ENCODE measurements around the gene RGCC.
"Not testable (repeated sequence)": the region's sequence is repeated elsewhere in the genome, so short reads cannot be mapped to it uniquely, and the experiment has no call there.

RGCC gene

GRCh38 chr13:41504657-41505056, 47.3 kb downstream of the RGCC start:
- H3K27ac ChIP-seq (ENCODE audit: low read length, poor library complexity, severe bottlenecking); H3K36me3 ChIP-seq (ENCODE audit: control insufficient read depth in 1 of 2, insufficient read depth in 2 of 2, low read depth in 1 of 2, low read length in 2 of 2); H3K4me2 ChIP-seq (ENCODE audit: low read length, poor library complexity, severe bottlenecking); H3K4me3 ChIP-seq (ENCODE audit: insufficient read depth in 1 of 2, low read depth in 1 of 2, low read length in 2 of 2); H2BK12ac ChIP-seq (ENCODE audit: low read length in 2 of 2); H2AK5ac ChIP-seq (ENCODE audit: low read length, severe bottlenecking); H2BK5ac ChIP-seq (ENCODE audit: low read depth, low read length, poor library complexity, severe bottlenecking); H3K4ac ChIP-seq (ENCODE audit: low read depth in 1 of 2, low read length in 2 of 2); H4K8ac ChIP-seq (ENCODE audit: low read length); H2BK15ac ChIP-seq (ENCODE audit: low read depth, poor library complexity, severe bottlenecking); H3K27me3 ChIP-seq (ENCODE audit: control insufficient read depth in 1 of 2, insufficient read depth in 1 of 2, low read length in 2 of 2); H3K79me1 ChIP-seq (replicated peaks; ENCODE audit: low read length, poor library complexity, severe bottlenecking); H2AFZ ChIP-seq (ENCODE audit: low read depth, low read length); H3K23ac ChIP-seq (ENCODE audit: low read length in 2 of 2); H3K4me1 ChIP-seq (ENCODE audit: control insufficient read depth, insufficient read depth, low read depth, low read length); H3K9me3 ChIP-seq (ENCODE audit: control insufficient read depth, low read length); H4K91ac ChIP-seq (ENCODE audit: low read length); H3K18ac ChIP-seq (ENCODE audit: low read depth in 1 of 2, low read length in 2 of 2); DNase-seq; H3K14ac ChIP-seq (ENCODE audit: low read length in 2 of 2); H2BK120ac ChIP-seq (ENCODE audit: low read depth, low read length): not testable (repeated sequence)
- peak overlapping the region; percentile 20 for H3K9ac ChIP-seq (ENCODE audit: low read length)

- no peak overlapping the region for H3K4ac ChIP-seq (ENCODE audit: low read depth in 1 of 2, low read length in 2 of 2)
- H3K4me1 ChIP-seq (ENCODE audit: control insufficient read depth, insufficient read depth, low read depth, low read length), result peaks cover 5% of the 10 kb centered on the region
- no peak overlapping the region for H3K23ac ChIP-seq (ENCODE audit: low read length in 2 of 2)
- H4K91ac ChIP-seq (ENCODE audit: low read length), result no peak overlapping the region
- H2BK12ac ChIP-seq (ENCODE audit: low read length in 2 of 2), result no peak overlapping the region
- no peak overlapping the region for H2BK120ac ChIP-seq (ENCODE audit: low read depth, low read length)
- no peak overlapping the region for H4K8ac ChIP-seq (ENCODE audit: low read length)
- peak overlapping the region; percentile 83 for H2AK5ac ChIP-seq (ENCODE audit: low read length, severe bottlenecking)
- no peak overlapping the region for H2BK15ac ChIP-seq (ENCODE audit: low read depth, poor library complexity, severe bottlenecking)
- H2BK5ac ChIP-seq (ENCODE audit: low read depth, low read length, poor library complexity, severe bottlenecking), result no peak overlapping the region
- no peak overlapping the region for H3K18ac ChIP-seq (ENCODE audit: low read depth in 1 of 2, low read length in 2 of 2)
- WGBS, result 75% methylated on average over 2 of the region's 2 CpGs
- no peaks in the 10 kb centered on the region for H3K9me3 ChIP-seq (ENCODE audit: control insufficient read depth, low read length)
- H3K14ac ChIP-seq (ENCODE audit: low read length in 2 of 2), result no peak overlapping the region
- peak; percentile 92 for DNase-seq
- no peak overlapping the region for H2AFZ ChIP-seq (ENCODE audit: low read depth, low read length)
- no peaks in the 10 kb centered on the region for H3K79me1 ChIP-seq (replicated peaks; ENCODE audit: low read length, poor library complexity, severe bottlenecking)
- H3K4me2 ChIP-seq (ENCODE audit: low read length, poor library complexity, severe bottlenecking), result no peak overlapping the region
- H3K9ac ChIP-seq (ENCODE audit: low read length), result peak overlapping the region; percentile 76
- H3K27ac ChIP-seq (ENCODE audit: low read length, poor library complexity, severe bottlenecking), result peak overlapping the region; percentile 65
- no peak overlapping the region for H3K4me3 ChIP-seq (ENCODE audit: insufficient read depth in 1 of 2, low read depth in 1 of 2, low read length in 2 of 2)
- H3K27me3 ChIP-seq (ENCODE audit: control insufficient read depth in 1 of 2, insufficient read depth in 1 of 2, low read length in 2 of 2), result peaks cover 0 to 6% of the 10 kb centered on the region in 2 experiments
- H3K36me3 ChIP-seq (ENCODE audit: control insufficient read depth in 1 of 2, insufficient read depth in 2 of 2, low read depth in 1 of 2, low read length in 2 of 2), result no peaks in the 10 kb centered on the region
These were observed 48.0 kb downstream of the RGCC start for GRCh38 chr13:41505209-41505835.

- Histone ChIP-seq H3K9me3 (ENCODE audit: control insufficient read depth, low read length) (no peaks in the 10 kb centered on the region), H3K4ac (ENCODE audit: low read depth in 1 of 2, low read length in 2 of 2) (no peak overlapping the region), H3K79me1 (replicated peaks; ENCODE audit: low read length, poor library complexity, severe bottlenecking) (no peaks in the 10 kb centered on the region), H2AK5ac (ENCODE audit: low read length, severe bottlenecking) (no peak overlapping the region), H3K14ac (ENCODE audit: low read length in 2 of 2) (no peak overlapping the region), H3K27me3 (ENCODE audit: control insufficient read depth in 1 of 2, insufficient read depth in 1 of 2, low read length in 2 of 2) (peaks cover 0 to 6% of the 10 kb centered on the region in 2 experiments), H4K8ac (ENCODE audit: low read length) (no peak overlapping the region), H2BK15ac (ENCODE audit: low read depth, poor library complexity, severe bottlenecking) (no peak overlapping the region), H2BK12ac (ENCODE audit: low read length in 2 of 2) (no peak overlapping the region), H3K9ac (ENCODE audit: low read length) (peak overlapping the region; percentile 76), H2AFZ (ENCODE audit: low read depth, low read length) (no peak overlapping the region), H2BK5ac (ENCODE audit: low read depth, low read length, poor library complexity, severe bottlenecking) (no peak overlapping the region), H3K23ac (ENCODE audit: low read length in 2 of 2) (no peak overlapping the region), H3K4me1 (ENCODE audit: control insufficient read depth, insufficient read depth, low read depth, low read length) (peaks cover 3% of the 10 kb centered on the region), H2BK120ac (ENCODE audit: low read depth, low read length) (no peak overlapping the region), H3K18ac (ENCODE audit: low read depth in 1 of 2, low read length in 2 of 2) (no peak overlapping the region), H4K91ac (ENCODE audit: low read length) (no peak overlapping the region), H3K36me3 (ENCODE audit: control insufficient read depth in 1 of 2, insufficient read depth in 2 of 2, low read depth in 1 of 2, low read length in 2 of 2) (no peaks in the 10 kb centered on the region), H3K4me3 (ENCODE audit: insufficient read depth in 1 of 2, low read depth in 1 of 2, low read length in 2 of 2) (no peak overlapping the region), H3K27ac (ENCODE audit: low read length, poor library complexity, severe bottlenecking) (no peak overlapping the region), H3K4me2 (ENCODE audit: low read length, poor library complexity, severe bottlenecking) (no peak overlapping the region)
- WGBS, result no CpG with 5 or more reads among the region's 1 CpG
- peak; percentile 40 for DNase-seq
These were observed 49.0 kb downstream of the RGCC start for GRCh38 chr13:41506312-41506711.

GRCh38 chr13:41509971-41510370, 52.6 kb downstream of the RGCC start:
- H3K27ac ChIP-seq (ENCODE audit: low read length, poor library complexity, severe bottlenecking), result no peak overlapping the region
- H3K27me3 ChIP-seq (ENCODE audit: control insufficient read depth in 1 of 2, insufficient read depth in 1 of 2, low read length in 2 of 2), result no peaks in the 10 kb centered on the region
- no peak overlapping the region for H3K4me2 ChIP-seq (ENCODE audit: low read length, poor library complexity, severe bottlenecking)
- H4K91ac ChIP-seq (ENCODE audit: low read length), result no peak overlapping the region
- 46% methylated on average over 2 of the region's 3 CpGs for whole genome bisulfite sequencing
- no peak overlapping the region for H3K18ac ChIP-seq (ENCODE audit: low read depth in 1 of 2, low read length in 2 of 2)
- no peaks in the 10 kb centered on the region for H3K9me3 ChIP-seq (ENCODE audit: control insufficient read depth, low read length)
- no peak overlapping the region for H2BK15ac ChIP-seq (ENCODE audit: low read depth, poor library complexity, severe bottlenecking)
- H2BK12ac ChIP-seq (ENCODE audit: low read length in 2 of 2), result no peak overlapping the region
- H3K9ac ChIP-seq (ENCODE audit: low read length), result no peak overlapping the region
- peaks cover 3% of the 10 kb centered on the region for H3K4me1 ChIP-seq (ENCODE audit: control insufficient read depth, insufficient read depth, low read depth, low read length)
- no peak overlapping the region for H3K4me3 ChIP-seq (ENCODE audit: insufficient read depth in 1 of 2, low read depth in 1 of 2, low read length in 2 of 2)
- no peak overlapping the region for H4K8ac ChIP-seq (ENCODE audit: low read length)
- no peak overlapping the region for H3K23ac ChIP-seq (ENCODE audit: low read length in 2 of 2)
- H2AK5ac ChIP-seq (ENCODE audit: low read length, severe bottlenecking), result no peak overlapping the region
- H2AFZ ChIP-seq (ENCODE audit: low read depth, low read length), result no peak overlapping the region
- H2BK5ac ChIP-seq (ENCODE audit: low read depth, low read length, poor library complexity, severe bottlenecking), result no peak overlapping the region
- no peaks in the 10 kb centered on the region for H3K79me1 ChIP-seq (replicated peaks; ENCODE audit: low read length, poor library complexity, severe bottlenecking)
- no peak overlapping the region for H2BK120ac ChIP-seq (ENCODE audit: low read depth, low read length)
- no peak overlapping the region for H3K4ac ChIP-seq (ENCODE audit: low read depth in 1 of 2, low read length in 2 of 2)
- no peak for DNase-seq
- no peak overlapping the region for H3K14ac ChIP-seq (ENCODE audit: low read length in 2 of 2)
- H3K36me3 ChIP-seq (ENCODE audit: control insufficient read depth in 1 of 2, insufficient read depth in 2 of 2, low read depth in 1 of 2, low read length in 2 of 2), result no peaks in the 10 kb centered on the region

Measured in mesenchymal stem cell (in vitro differentiated cells and primary cell).